ENCODE results near the gene SLC66A1. TPM values are rescaled to one million over a fixed set of nuclear protein-coding genes. Genes with fewer than 3 reads are reported as not detected.

Gene SLC66A1
- total RNA-seq, 1 experiment from 2014 or later = 27.7 TPM

DNA sequence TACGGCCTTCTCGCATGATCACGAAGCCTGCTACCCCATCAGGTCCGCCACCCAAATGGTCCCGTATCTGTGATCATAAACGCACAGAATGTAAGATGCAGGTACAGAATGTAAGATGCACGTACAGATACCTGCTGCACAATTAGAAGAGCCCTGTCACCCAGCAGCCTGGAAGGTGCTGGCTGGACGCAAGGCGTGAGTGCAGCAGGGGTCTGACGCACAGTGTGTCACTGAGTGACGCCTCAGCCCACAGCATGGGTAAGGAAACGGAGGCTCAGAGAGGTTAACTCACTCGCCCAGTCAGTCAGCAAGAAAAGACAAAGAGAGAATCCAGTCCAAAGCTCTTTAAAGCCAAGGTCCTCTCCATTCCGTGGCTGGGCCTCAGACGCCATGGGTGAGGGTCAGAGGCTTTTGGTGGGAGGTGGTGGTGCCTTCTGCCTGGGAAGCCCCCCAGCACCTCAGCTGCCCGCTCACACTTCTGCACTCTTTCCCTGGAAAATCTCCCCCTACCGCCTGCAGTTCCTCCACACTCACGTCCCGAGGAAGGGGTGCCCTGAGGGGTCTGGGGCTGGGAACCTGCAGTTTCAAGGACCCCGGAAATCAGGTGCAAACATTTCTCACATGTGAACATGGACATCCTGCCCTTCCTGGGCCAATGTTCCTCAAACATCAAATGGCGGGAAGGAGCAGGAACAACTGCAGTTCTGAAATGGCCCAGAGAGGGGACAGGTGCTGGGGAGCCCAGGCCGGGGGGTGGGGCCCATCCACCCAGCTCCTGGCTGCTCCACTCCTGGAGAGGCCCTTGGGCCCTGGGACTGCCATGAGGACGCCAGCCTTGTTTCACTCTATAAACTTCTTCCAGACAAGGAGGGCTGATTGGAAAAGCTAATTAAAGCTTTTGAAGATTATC lies 59.4 kb downstream of the SLC66A1 start:
- Histone ChIP-seq H3K27ac (ENCODE audit: low read length) (no peak overlapping the region), H3K4me1 (ENCODE audit: insufficient read depth, low read length) (no peaks in the 10 kb centered on the region), H3K27me3 (ENCODE audit: low read length) (no peaks in the 10 kb centered on the region), H2AFZ (ENCODE audit: low read length) (no peak overlapping the region), H3K79me2 (ENCODE audit: low read length) (no peaks in the 10 kb centered on the region), H3K36me3 (ENCODE audit: low read depth, low read length) (peaks cover 2% of the 10 kb centered on the region; the same call in 1 of the 2 replicates), H3K4me2 (ENCODE audit: low read length) (no peak overlapping the region), H3K4me3 (ENCODE audit: low read length) (no peak overlapping the region), H3K9ac (ENCODE audit: low read length) (no peak overlapping the region), H3K9me2 (replicated peaks; ENCODE audit: low read length) (no peaks in the 10 kb centered on the region), H3K9me3 (ENCODE audit: low read length) (no peaks in the 10 kb centered on the region), H4K20me1 (ENCODE audit: low read length) (no peaks in the 10 kb centered on the region), H3F3A (ENCODE audit: low read length, unreplicated experiment) (no peaks in the 10 kb centered on the region)
- ATAC-seq (no peak), DNase-seq (no peak)
- BruUV-seq (replicated peaks) = no TSS peak
- ChIA-PET CTCF (no interaction called here), POLR2A (ENCODE audit: unreplicated experiment) (no interaction called here)
- TF ChIP-seq EZH2phosphoT487 (IDR thresholded peaks at IDR 0.05; ENCODE audit: borderline replicate concordance, low read length) = no peak
- no peak for TF ChIP-seq EZH2 (IDR thresholded peaks at IDR 0.05; ENCODE audit: low read length, unreplicated experiment)
- no peak for TF ChIP-seq CTCF (conservative IDR thresholded peaks at IDR 0.05; ENCODE audit: low read depth, low read length)
- intact Hi-C loops (cut with micrococcal nuclease) = no loop called here

GRCh38 chr1:19372136-19372514 lies 60.0 kb downstream of the SLC66A1 start:
- POLR2A ChIA-PET (ENCODE audit: unreplicated experiment) = no interaction called here
- H3K4me1 ChIP-seq (ENCODE audit: insufficient read depth, low read length) = no peaks in the 10 kb centered on the region
- ATAC-seq (no peak), DNase-seq (no peak)
- intact Hi-C loops (cut with micrococcal nuclease) = no loop called here
- TF ChIP-seq EZH2 (IDR thresholded peaks at IDR 0.05; ENCODE audit: low read length, unreplicated experiment) = no peak
- no peak for TF ChIP-seq EZH2phosphoT487 (IDR thresholded peaks at IDR 0.05; ENCODE audit: borderline replicate concordance, low read length)
- no peak for TF ChIP-seq CTCF (conservative IDR thresholded peaks at IDR 0.05; ENCODE audit: low read depth, low read length)
- BruUV-seq (replicated peaks) = no TSS peak
- CTCF ChIA-PET = no interaction called here
- H3K9me2 ChIP-seq (replicated peaks; ENCODE audit: low read length) = no peaks in the 10 kb centered on the region
- H3K4me2 ChIP-seq (ENCODE audit: low read length) = no peak overlapping the region
- H3K27me3 ChIP-seq (ENCODE audit: low read length) = no peaks in the 10 kb centered on the region
- H4K20me1 ChIP-seq (ENCODE audit: low read length) = no peaks in the 10 kb centered on the region
- H2AFZ ChIP-seq (ENCODE audit: low read length) = no peak overlapping the region
- no peaks in the 10 kb centered on the region for H3K9me3 ChIP-seq (ENCODE audit: low read length)
- no peak overlapping the region for H3K27ac ChIP-seq (ENCODE audit: low read length)
- no peak overlapping the region for H3K4me3 ChIP-seq (ENCODE audit: low read length)
- peaks cover 9% of the 10 kb centered on the region for H3K36me3 ChIP-seq (ENCODE audit: low read depth, low read length)
- no peaks in the 10 kb centered on the region for H3F3A ChIP-seq (ENCODE audit: low read length, unreplicated experiment)
- H3K79me2 ChIP-seq (ENCODE audit: low read length) = no peaks in the 10 kb centered on the region
- H3K9ac ChIP-seq (ENCODE audit: low read length) = no peak overlapping the region

DNA sequence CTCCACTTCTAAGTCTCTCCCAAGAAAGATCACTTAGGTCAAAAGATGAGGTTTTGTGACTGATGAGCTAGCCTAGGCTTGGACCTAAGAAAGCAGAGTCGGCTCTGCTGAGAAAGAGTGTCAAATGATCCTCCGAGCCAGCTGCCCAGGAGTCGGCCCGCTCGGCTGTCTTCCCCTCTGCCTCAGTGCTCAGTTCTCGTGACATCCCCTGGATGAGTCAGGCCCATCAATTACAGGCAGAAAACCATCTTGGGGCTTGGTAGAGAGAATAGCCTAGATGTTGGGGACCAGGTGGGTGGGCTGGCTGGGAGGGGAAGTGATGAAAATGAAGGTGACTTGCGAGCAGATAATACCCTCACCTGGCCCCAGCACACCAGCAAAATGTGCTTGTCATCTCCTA lies 60.5 kb downstream of the SLC66A1 start:
- H3K9me2 ChIP-seq (replicated peaks; ENCODE audit: low read length) = no peaks in the 10 kb centered on the region
- H2AFZ ChIP-seq (ENCODE audit: low read length) = no peak overlapping the region
- ATAC-seq = no peak
- H3K4me3 ChIP-seq (ENCODE audit: low read length) = no peak overlapping the region
- no peak overlapping the region for H3K4me2 ChIP-seq (ENCODE audit: low read length)
- no peaks in the 10 kb centered on the region for H3K27me3 ChIP-seq (ENCODE audit: low read length)
- H3F3A ChIP-seq (ENCODE audit: low read length, unreplicated experiment) = no peaks in the 10 kb centered on the region
- DNase-seq = no peak
- H3K9me3 ChIP-seq (ENCODE audit: low read length) = no peaks in the 10 kb centered on the region
- no TSS peak for BruUV-seq (replicated peaks)
- peaks cover 13% of the 10 kb centered on the region for H3K36me3 ChIP-seq (ENCODE audit: low read depth, low read length)
- TF ChIP-seq EZH2phosphoT487 (IDR thresholded peaks at IDR 0.05; ENCODE audit: borderline replicate concordance, low read length) = no peak
- TF ChIP-seq CTCF (conservative IDR thresholded peaks at IDR 0.05; ENCODE audit: low read depth, low read length) = no peak
- no peak overlapping the region for H3K9ac ChIP-seq (ENCODE audit: low read length)
- H3K4me1 ChIP-seq (ENCODE audit: insufficient read depth, low read length) = no peaks in the 10 kb centered on the region
- POLR2A ChIA-PET (ENCODE audit: unreplicated experiment) = no interaction called here
- intact Hi-C loops (cut with micrococcal nuclease) = no loop called here
- no peak overlapping the region for H3K27ac ChIP-seq (ENCODE audit: low read length)
- no peaks in the 10 kb centered on the region for H4K20me1 ChIP-seq (ENCODE audit: low read length)
- no peaks in the 10 kb centered on the region for H3K79me2 ChIP-seq (ENCODE audit: low read length)
- CTCF ChIA-PET = no interaction called here
